Brain microvascular endothelial cell (primary cell): ENCODE results near the gene UPK1B.
"Not testable (repeated sequence)": the region's sequence is repeated elsewhere in the genome, so short reads cannot be mapped to it uniquely, and the experiment has no call there.

Experiments used
- DNase-seq: peaks from one replicate; pipeline ENCODE4 v3.0.0-alpha.2; 2020
- H3K27ac ChIP-seq: fragments of 250-450 bp; sonication (Bioruptor Pico); 2 replicates; pipeline ENCODE4 v1.5.1; 2020; ENCODE audit warnings: mild to moderate bottlenecking, moderate library complexity
- H3K27me3 ChIP-seq: fragments of 250-450 bp; sonication (Bioruptor Pico); replicated peaks from 2 replicates; pipeline ENCODE4 v1.5.1; 2020; ENCODE audit warnings: mild to moderate bottlenecking
- H3K36me3 ChIP-seq: fragments of 250-450 bp; sonication (Bioruptor Pico); replicated peaks from 2 replicates; pipeline ENCODE4 v1.5.1; 2020; ENCODE audit warnings: mild to moderate bottlenecking
- H3K4me3 ChIP-seq: 2 replicates; pipeline ENCODE4 v1.5.1; 2011; ENCODE audit warnings: low read depth, mild to moderate bottlenecking, control low read depth, low read length, moderate library complexity
- in situ Hi-C: cut with HindIII; loops from 2 replicates; pipeline ENCODE4 v1.10.0; 2017; ENCODE audit warnings: low sequenced_read_pairs, low pct_ligation_motif_present
- TF ChIP-seq, protein P1 (sequence below): IDR thresholded peaks from 2 replicates; pipeline ENCODE4 v1.5.1; 2011; ENCODE audit warnings: low read depth, mild to moderate bottlenecking, moderate library complexity, low read length, control low read depth, inconsistent platforms; ENCODE audit errors: missing control alignments

UPK1B gene

DNA sequence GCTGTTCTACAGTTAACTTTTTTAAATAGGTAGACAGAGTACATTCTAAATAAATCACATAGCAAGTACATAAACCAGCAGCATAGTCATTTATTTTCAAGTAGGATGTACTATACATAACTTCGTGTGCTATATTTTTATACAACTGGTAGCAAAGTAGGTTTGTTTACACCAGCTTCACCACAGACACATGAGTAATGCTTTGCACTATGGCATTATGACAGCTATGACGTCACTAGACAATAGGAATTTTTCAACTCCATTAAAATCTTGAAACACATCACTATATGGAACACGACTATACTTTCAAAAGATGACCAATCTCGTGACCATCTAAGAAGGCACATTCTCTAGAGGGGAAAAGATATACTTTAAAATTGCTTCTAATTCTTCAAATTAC lies 23.9 kb upstream of the UPK1B start:
- TF ChIP-seq, protein P1, sequence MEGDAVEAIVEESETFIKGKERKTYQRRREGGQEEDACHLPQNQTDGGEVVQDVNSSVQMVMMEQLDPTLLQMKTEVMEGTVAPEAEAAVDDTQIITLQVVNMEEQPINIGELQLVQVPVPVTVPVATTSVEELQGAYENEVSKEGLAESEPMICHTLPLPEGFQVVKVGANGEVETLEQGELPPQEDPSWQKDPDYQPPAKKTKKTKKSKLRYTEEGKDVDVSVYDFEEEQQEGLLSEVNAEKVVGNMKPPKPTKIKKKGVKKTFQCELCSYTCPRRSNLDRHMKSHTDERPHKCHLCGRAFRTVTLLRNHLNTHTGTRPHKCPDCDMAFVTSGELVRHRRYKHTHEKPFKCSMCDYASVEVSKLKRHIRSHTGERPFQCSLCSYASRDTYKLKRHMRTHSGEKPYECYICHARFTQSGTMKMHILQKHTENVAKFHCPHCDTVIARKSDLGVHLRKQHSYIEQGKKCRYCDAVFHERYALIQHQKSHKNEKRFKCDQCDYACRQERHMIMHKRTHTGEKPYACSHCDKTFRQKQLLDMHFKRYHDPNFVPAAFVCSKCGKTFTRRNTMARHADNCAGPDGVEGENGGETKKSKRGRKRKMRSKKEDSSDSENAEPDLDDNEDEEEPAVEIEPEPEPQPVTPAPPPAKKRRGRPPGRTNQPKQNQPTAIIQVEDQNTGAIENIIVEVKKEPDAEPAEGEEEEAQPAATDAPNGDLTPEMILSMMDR, result no peak
- Histone ChIP-seq H3K4me3 (no peak overlapping the region), H3K27me3 (no peaks in the 10 kb centered on the region), H3K27ac (no peak overlapping the region), H3K36me3 (no peaks in the 10 kb centered on the region)
- peak; percentile 66 for DNase-seq
- in situ Hi-C loops, result no loop called here

DNA sequence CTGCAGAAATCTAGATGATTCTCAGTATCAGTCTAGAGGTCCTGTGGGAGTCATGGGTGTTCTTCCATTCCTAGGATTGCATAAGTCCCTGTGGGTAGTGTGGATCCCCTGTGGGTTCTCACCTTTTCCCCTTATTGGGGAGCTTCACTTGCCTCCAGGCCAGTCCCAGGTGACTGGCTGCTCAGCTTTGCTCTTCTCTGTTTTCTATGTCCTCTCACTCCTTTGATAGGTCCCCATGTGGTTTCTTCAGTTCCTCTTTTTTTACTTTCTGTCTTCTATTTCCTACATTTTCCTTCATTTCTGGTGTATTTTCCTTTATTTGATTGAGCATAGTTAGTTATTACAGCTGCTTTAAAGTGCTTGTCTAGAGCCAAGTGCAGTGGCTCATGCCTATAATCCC lies 16.5 kb upstream of the UPK1B start:
- Histone ChIP-seq H3K36me3 (no peaks in the 10 kb centered on the region), H3K27me3 (no peaks in the 10 kb centered on the region), H3K4me3 (no peak overlapping the region), H3K27ac (no peak overlapping the region)
- DNase-seq, result no peak
- TF ChIP-seq, protein P1, result no peak
- in situ Hi-C loops, result no loop called here

DNA sequence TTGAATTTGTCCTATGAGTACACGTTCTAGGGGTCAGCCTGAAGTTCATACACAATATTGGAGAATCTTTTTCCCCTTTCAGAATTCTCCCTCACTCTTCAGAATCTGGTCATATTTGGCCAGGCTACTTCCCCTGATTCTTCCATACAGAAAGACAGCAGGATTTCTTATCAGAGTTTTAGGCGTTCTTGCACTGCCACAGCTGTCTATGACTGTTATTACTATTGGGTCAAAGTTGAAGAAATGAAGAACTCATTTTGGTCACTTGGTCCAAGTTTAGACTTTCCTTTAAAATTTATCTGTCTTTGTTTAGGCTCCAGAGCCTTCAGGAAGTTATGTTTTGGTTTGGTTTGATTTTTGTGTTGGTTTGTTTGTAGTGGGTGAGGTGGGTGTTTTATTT lies 15.4 kb upstream of the UPK1B start:
- DNase-seq, result no peak

DNA sequence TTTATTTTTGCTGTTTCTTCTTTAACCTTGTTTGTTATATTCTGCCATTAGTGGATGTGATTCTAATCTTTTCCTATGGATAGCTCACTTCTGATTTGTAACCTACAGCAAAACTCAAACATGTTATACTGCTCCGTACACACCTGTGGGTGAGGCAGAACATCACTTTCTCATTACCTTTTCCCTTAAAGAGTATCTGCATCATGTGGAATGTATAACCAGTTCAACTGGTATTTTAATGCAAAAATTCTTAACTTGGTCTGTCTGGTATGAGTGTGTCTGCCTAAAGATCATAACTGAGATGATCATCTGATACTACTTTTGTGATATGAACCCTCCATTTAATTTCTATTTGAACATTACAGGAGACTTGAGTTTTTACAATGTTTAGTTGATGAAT lies 13.0 kb upstream of the UPK1B start:
- TF ChIP-seq, protein P1, result no peak
- no peaks in the 10 kb centered on the region for H3K36me3 ChIP-seq
- no peak overlapping the region for H3K27ac ChIP-seq
- H3K4me3 ChIP-seq, result no peak overlapping the region
- no peak for DNase-seq
- H3K27me3 ChIP-seq, result no peaks in the 10 kb centered on the region
- in situ Hi-C loops, result no loop called here

More for the DNA sequence above, 15.4 kb upstream of the UPK1B start:
- H3K27me3 ChIP-seq, result no peaks in the 10 kb centered on the region
- no peaks in the 10 kb centered on the region for H3K36me3 ChIP-seq
- in situ Hi-C loops, result no loop called here
- H3K4me3 ChIP-seq, result no peak overlapping the region
- no peak overlapping the region for H3K27ac ChIP-seq
- TF ChIP-seq, protein P1, result no peak

DNA sequence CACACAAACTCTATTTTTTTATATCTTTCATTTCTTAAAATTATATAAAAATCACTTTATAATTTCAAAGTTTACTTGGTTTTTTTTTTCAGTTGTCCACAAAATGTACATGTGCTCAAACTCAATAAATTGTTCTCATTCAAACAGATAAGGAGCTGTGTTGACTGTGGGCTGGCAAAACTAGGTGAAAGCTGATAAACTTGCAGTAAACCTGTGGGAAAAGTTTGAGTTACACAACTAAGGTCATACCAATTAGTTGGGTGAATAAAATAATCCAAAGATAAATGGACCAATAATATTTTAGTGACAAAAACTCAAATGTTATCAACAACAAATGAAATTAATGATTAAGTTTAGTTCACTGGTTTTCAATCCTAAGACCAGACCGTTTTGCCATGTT lies 12.6 kb upstream of the UPK1B start:
- Histone ChIP-seq H3K4me3 (no peak overlapping the region), H3K36me3 (no peaks in the 10 kb centered on the region), H3K27me3 (no peaks in the 10 kb centered on the region), H3K27ac (no peak overlapping the region)
- in situ Hi-C loops, result no loop called here
- DNase-seq, result no peak
- TF ChIP-seq, protein P1, result no peak

DNA sequence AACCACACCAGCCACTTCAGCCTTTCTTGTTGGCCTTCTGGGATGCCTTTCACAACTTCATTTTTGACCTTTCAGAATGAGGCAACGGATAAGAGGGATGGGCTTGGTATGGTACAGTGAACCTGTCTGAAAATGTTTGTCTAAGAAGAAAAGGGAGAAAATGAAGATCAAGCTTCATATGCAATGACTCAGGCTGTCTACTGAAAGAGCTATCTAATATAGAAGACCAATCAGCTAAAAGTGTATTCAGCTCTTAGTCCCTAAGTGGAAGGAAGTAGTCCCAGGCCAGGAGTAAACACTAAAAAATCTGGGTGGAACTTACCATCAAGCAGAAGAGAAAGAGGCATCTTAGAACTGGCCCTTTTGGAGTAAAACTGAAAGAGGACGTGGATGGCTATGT lies 12.2 kb upstream of the UPK1B start:
- H3K4me3 ChIP-seq, result no peak overlapping the region
- H3K27me3 ChIP-seq, result no peaks in the 10 kb centered on the region
- in situ Hi-C loops, result no loop called here
- no peak overlapping the region for H3K27ac ChIP-seq
- TF ChIP-seq, protein P1, result no peak
- no peak for DNase-seq
- H3K36me3 ChIP-seq, result no peaks in the 10 kb centered on the region

DNA sequence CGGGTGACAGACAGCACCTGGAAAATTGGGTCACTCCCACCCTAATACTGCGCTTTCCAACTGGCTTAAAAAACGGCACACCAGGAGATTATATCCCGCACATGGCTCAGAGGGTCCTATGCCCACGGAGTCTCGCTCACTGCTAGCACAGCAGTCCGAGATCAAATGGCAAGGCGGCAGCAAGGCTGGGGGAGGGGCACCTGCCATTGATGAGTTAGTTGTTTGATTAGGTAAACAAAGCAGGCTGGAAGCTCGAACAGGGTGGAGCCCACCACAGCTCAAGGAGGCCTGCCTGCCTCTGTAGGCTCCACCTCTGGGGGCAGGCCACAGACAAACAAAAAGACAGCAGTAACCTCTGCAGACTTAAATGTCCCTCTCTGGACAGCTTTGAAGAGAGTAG lies 8.7 kb upstream of the UPK1B start:
- H3K27me3 ChIP-seq, in situ Hi-C loops, H3K36me3 ChIP-seq, DNase-seq, H3K4me3 ChIP-seq, H3K27ac ChIP-seq: not testable (repeated sequence)
